Ovary (tissue), 9 donors: ENCODE data around the gene SDK1. TPM values are rescaled to one million over a fixed set of nuclear protein-coding genes. Genes with fewer than 3 reads are reported as not detected.

Source experiments
- DNase-seq, 5 donors: peaks; one replicate each; pipeline ENCODE4 v3.0.0-alpha.2; 2019 to 2020
- H3K27ac ChIP-seq, 2 donors: fragments of 200-600 bp; one replicate each; pipeline versions ENCODE4 v1.5.1 to v1.8.0; 2019 to 2022
- H3K27me3 ChIP-seq: fragments of 200-600 bp; one replicate; pipeline ENCODE4 v1.8.0; 2022
- H3K36me3 ChIP-seq: fragments of 200-600 bp; sonication (generic); one replicate; pipeline ENCODE4 v1.5.1; 2019
- H3K4me1 ChIP-seq: one replicate; pipeline ENCODE4 v1.8.1; 2013; ENCODE audit warnings: mild to moderate bottlenecking, moderate library complexity; ENCODE audit not compliant: insufficient read depth
- H3K4me3 ChIP-seq: fragments of 200-600 bp; sonication (generic); one replicate; pipeline ENCODE4 v1.5.1; 2017
- H3K9me3 ChIP-seq, 2 donors: fragments of 200-600 bp in 1 of 2; sonication (generic) in 1 of 2; one replicate each; pipeline versions ENCODE4 v1.5.1 to v1.8.1; 2013 to 2019; ENCODE audit warnings: mild to moderate bottlenecking in 1 of 2, moderate library complexity in 1 of 2
- EP300 ChIP-seq: sonication (generic); formaldehyde crosslinking; IDR thresholded peaks from one replicate; pipeline ENCODE4 v1.6.1; 2017; ENCODE audit warnings: antibody characterized with exemption
- POLR2A ChIP-seq: fragments of 450-650 bp; IDR thresholded peaks from one replicate; pipeline ENCODE4 v1.6.1; 2017; ENCODE audit warnings: antibody characterized with exemption, mild to moderate bottlenecking, moderate library complexity
- WGBS, 3 donors: extraction: QIAGEN DNeasy Blood & Tissue Kit in 1 of 3; methylation state at CpG; one replicate each; pipeline versions ENCODE4 v1.1.5 to v1.1.7; 2013 to 2017; 5-methylcytosine and 5-hydroxymethylcytosine counted together
- intact Hi-C, 4 donors: fragments of 100-400 bp; cut with DNase I; formaldehyde crosslinking; loops; one replicate each; pipeline versions ENCODE4 v1.11.0 to v1.15.1; 2022 to 2023
- polyA plus RNA-seq, 2 donors: library from polyadenylated mRNA; stranded (reverse); fragments of 200-250 nt in 1 of 2; fragments of 350-450 nt in 1 of 2; fragmentation: Illumina TruSeq in 1 of 2; extraction: RNeasy Lipid Tissue Mini Kit (QIAGEN cat#74804) in 1 of 2; gene quantifications; one replicate each; pipeline ENCODE4 v1.2.3, GENCODE V29; 2013 to 2014
- total RNA-seq, 7 donors: library from RNA; depleted of rRNA in 2 of 7; stranded (reverse); fragments of >200 nt in 2 of 7; fragmentation: NEBNext Ultra II Directional in 3 of 7; extraction: Animal tissue kit (Norgen Biotek cat#: 25700) in 3 of 7; gene quantifications; one replicate each; pipeline versions ENCODE4 v1.1.0 to v1.2.4, GENCODE V29; 2016 to 2023
- TF ChIP-seq, protein P1 (sequence below), 3 donors: fragments of 450-650 bp in 2 of 3; fragments of 200-600 bp in 1 of 3; IDR thresholded peaks; one replicate each; pipeline versions ENCODE4 v1.5.1 to v1.8.0; 2016 to 2022; ENCODE audit warnings: antibody characterized with exemption in 3 of 3, mild to moderate bottlenecking in 1 of 3
- donor health status: DM: no; HTN: no; CAD: no; lungs with moderate emphysema.
- donor health status: DM: no; HTN: no; CAD: no.
- donor health status: Bipolar disorder and iron deficiency.
- donor health status: DM: yes; HTN: yes; CAD: no.
- donor health status: DM: no; HTN: no; CAD: no.
- donor health status: DM: yes; HTN: yes; CAD: no.

The SDK1 gene
- total and polyA plus RNA-seq, 9 donors: 1.2 to 13.3 (median 4.4) TPM

GRCh38 chr7:4023502-4023901, 722.5 kb downstream of the SDK1 start:
- H3K36me3 ChIP-seq: no peaks in the 10 kb centered on the region
- TF ChIP-seq EP300 (no peak), POLR2A (no peak)
- TF ChIP-seq, protein P1, sequence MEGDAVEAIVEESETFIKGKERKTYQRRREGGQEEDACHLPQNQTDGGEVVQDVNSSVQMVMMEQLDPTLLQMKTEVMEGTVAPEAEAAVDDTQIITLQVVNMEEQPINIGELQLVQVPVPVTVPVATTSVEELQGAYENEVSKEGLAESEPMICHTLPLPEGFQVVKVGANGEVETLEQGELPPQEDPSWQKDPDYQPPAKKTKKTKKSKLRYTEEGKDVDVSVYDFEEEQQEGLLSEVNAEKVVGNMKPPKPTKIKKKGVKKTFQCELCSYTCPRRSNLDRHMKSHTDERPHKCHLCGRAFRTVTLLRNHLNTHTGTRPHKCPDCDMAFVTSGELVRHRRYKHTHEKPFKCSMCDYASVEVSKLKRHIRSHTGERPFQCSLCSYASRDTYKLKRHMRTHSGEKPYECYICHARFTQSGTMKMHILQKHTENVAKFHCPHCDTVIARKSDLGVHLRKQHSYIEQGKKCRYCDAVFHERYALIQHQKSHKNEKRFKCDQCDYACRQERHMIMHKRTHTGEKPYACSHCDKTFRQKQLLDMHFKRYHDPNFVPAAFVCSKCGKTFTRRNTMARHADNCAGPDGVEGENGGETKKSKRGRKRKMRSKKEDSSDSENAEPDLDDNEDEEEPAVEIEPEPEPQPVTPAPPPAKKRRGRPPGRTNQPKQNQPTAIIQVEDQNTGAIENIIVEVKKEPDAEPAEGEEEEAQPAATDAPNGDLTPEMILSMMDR (IDR thresholded peaks at IDR 0.05): no peak
- no peak overlapping the region for H3K27ac ChIP-seq
- DNase-seq: no peak
- WGBS, 3 donors: 89 to 94% (median 92%) methylated on average over 10 of the region's 10 CpGs
- H3K27me3 ChIP-seq: no peaks in the 10 kb centered on the region
- no peak overlapping the region for H3K4me3 ChIP-seq
- no peaks in the 10 kb centered on the region for H3K9me3 ChIP-seq
- intact Hi-C loops: no loop called here
- H3K4me1 ChIP-seq: no peaks in the 10 kb centered on the region

- intact Hi-C loops: no loop called here
- TF ChIP-seq POLR2A: no peak
- no peak for TF ChIP-seq EP300
- TF ChIP-seq, protein P1 (IDR thresholded peaks at IDR 0.05): no peak
- WGBS, 3 donors: 40 to 86% (median 53%) methylated on average over 1 of the region's 1 CpG
These were observed 723.1 kb downstream of the SDK1 start for GRCh38 chr7:4024133-4024532.

DNA sequence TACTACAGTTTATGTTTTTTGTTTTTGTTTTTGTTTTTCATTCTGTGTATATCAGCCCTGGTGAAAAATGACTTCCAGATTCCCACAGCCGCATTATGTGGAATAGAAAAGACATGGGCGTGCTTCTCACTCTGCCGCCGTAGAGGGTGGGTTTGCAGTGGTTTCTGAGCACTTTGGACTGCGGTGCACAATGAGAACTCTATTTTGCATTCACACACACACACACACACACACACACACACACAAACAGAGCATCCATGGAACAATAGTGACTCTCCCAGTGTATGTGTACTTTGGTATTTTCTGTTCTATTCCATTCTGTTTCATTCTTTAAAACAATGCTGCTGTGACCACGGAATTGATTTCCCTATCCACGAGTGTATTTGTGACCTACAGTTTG, 723.8 kb downstream of the SDK1 start:
- H3K27me3 ChIP-seq: no peaks in the 10 kb centered on the region
- no peaks in the 10 kb centered on the region for H3K36me3 ChIP-seq
- no peak for DNase-seq
- 88 to 95% (median 88%) methylated on average over 7 of the region's 7 CpGs for WGBS, 3 donors
- intact Hi-C loops: no loop called here
- no peak overlapping the region for H3K4me3 ChIP-seq
- H3K4me1 ChIP-seq: no peaks in the 10 kb centered on the region
- no peaks in the 10 kb centered on the region for H3K9me3 ChIP-seq
- TF ChIP-seq, protein P1 (IDR thresholded peaks at IDR 0.05): no peak
- TF ChIP-seq POLR2A: no peak
- no peak overlapping the region for H3K27ac ChIP-seq

More at GRCh38 chr7:4024133-4024532, 723.1 kb downstream of the SDK1 start:
- H3K27ac ChIP-seq: no peak overlapping the region
- H3K4me1 ChIP-seq: no peaks in the 10 kb centered on the region
- H3K36me3 ChIP-seq: no peaks in the 10 kb centered on the region
- no peak overlapping the region for H3K4me3 ChIP-seq
- H3K27me3 ChIP-seq: no peaks in the 10 kb centered on the region
- DNase-seq: no peak
- H3K9me3 ChIP-seq: no peaks in the 10 kb centered on the region

- Histone ChIP-seq H3K4me1 (no peaks in the 10 kb centered on the region), H3K27me3 (no peaks in the 10 kb centered on the region), H3K4me3 (no peak overlapping the region), H3K27ac (no peak overlapping the region), H3K36me3 (no peaks in the 10 kb centered on the region), H3K9me3 (no peaks in the 10 kb centered on the region)
- WGBS, 3 donors: 95 to 97% (median 96%) methylated on average over 12 of the region's 12 CpGs
- no peak for DNase-seq
- intact Hi-C loops: no loop called here
- TF ChIP-seq POLR2A (no peak), EP300 (no peak)
- TF ChIP-seq, protein P1 (IDR thresholded peaks at IDR 0.05): no peak
These were observed 724.2 kb downstream of the SDK1 start for GRCh38 chr7:4025210-4025609.
